DND-41 (cell line): ENCODE results near the gene RGS6.

Source experiments
- ATAC-seq: fragments of 200-7000 bp; cut with Tn5 transposase; 3 replicates; pipeline ENCODE4 v1.9.1; 2021; ENCODE audit warnings: low read depth; ENCODE audit not compliant: insufficient read depth
- DNase-seq: peaks from one replicate; pipeline ENCODE4 v3.0.0-alpha.2; 2020
- H2AFZ ChIP-seq: 2 replicates; pipeline ENCODE4 v1.6.0; 2012; ENCODE audit warnings: low read depth, low read length
- H3K27ac ChIP-seq: 2 replicates; pipeline ENCODE4 v1.5.1; 2012; ENCODE audit warnings: low read length, inconsistent platforms
- H3K27me3 ChIP-seq: fragments of 200-600 bp; sonication (generic); 2 replicates; pipeline ENCODE4 v1.6.0; 2012; ENCODE audit warnings: low read length, mild to moderate bottlenecking, inconsistent platforms; ENCODE audit not compliant: insufficient read depth, poor library complexity
- H3K36me3 ChIP-seq: 2 replicates; pipeline ENCODE4 v1.5.1; 2012; ENCODE audit warnings: low read length, inconsistent platforms; ENCODE audit not compliant: insufficient read depth
- H3K4me1 ChIP-seq: 2 replicates; pipeline ENCODE4 v1.5.1; 2012; ENCODE audit warnings: mild to moderate bottlenecking, low read length; ENCODE audit not compliant: insufficient read depth
- H3K4me2 ChIP-seq: 2 replicates; pipeline ENCODE4 v1.6.0; 2012; ENCODE audit warnings: mild to moderate bottlenecking, moderate library complexity, low read length, inconsistent platforms; ENCODE audit not compliant: insufficient read depth
- H3K4me3 ChIP-seq, 2 experiments: fragments of 200-600 bp in 1 of 2; shearing (Covaris generic) in 1 of 2; 2 replicates each; pipeline ENCODE4 v1.5.1; 2012 to 2016; ENCODE audit warnings: inconsistent platforms in 2 of 2, low read length in 2 of 2, mild to moderate bottlenecking in 2 of 2, low read depth in 1 of 2, moderate library complexity in 1 of 2
- H3K79me2 ChIP-seq: 2 replicates; pipeline ENCODE4 v1.6.0; 2012; ENCODE audit warnings: low read length, inconsistent platforms; ENCODE audit not compliant: insufficient read depth
- H3K9ac ChIP-seq: 2 replicates; pipeline ENCODE4 v1.6.0; 2012; ENCODE audit warnings: low read depth, mild to moderate bottlenecking, inconsistent platforms, low read length, moderate library complexity
- H3K9me3 ChIP-seq: 2 replicates; pipeline ENCODE4 v1.5.1; 2012; ENCODE audit warnings: low read length, moderate library complexity, mild to moderate bottlenecking, inconsistent platforms; ENCODE audit not compliant: insufficient read depth, severe bottlenecking
- H4K20me1 ChIP-seq: 2 replicates; pipeline ENCODE4 v1.6.0; 2012; ENCODE audit warnings: low read length; ENCODE audit not compliant: insufficient read depth
- CTCF ChIP-seq: IDR thresholded peaks from 2 replicates; pipeline ENCODE4 v1.5.1; 2012; ENCODE audit warnings: borderline replicate concordance, low read length, moderate library complexity, mild to moderate bottlenecking; ENCODE audit not compliant: poor library complexity, severe bottlenecking; ENCODE audit errors: extremely low read depth
- EZH2 ChIP-seq: IDR thresholded peaks from 3 replicates; pipeline ENCODE4 v1.6.1; 2012; ENCODE audit warnings: borderline replicate concordance, low read depth, mild to moderate bottlenecking, moderate library complexity, low read length, inconsistent platforms; ENCODE audit not compliant: severe bottlenecking

RGS6 gene

GRCh38 chr14:72464226-72464625 is 532.0 kb downstream of the RGS6 start:
- H3K4me1 ChIP-seq = no peaks in the 10 kb centered on the region
- no peak for ATAC-seq
- H3K4me2 ChIP-seq = no peak overlapping the region
- no peaks in the 10 kb centered on the region for H4K20me1 ChIP-seq
- no peak overlapping the region for H2AFZ ChIP-seq
- no peaks in the 10 kb centered on the region for H3K36me3 ChIP-seq
- no peaks in the 10 kb centered on the region for H3K9me3 ChIP-seq
- H3K9ac ChIP-seq = no peak overlapping the region
- no peak for TF ChIP-seq CTCF
- TF ChIP-seq EZH2 = no peak
- H3K79me2 ChIP-seq = no peaks in the 10 kb centered on the region
- no peak for DNase-seq
- H3K27ac ChIP-seq = no peak overlapping the region
- no peaks in the 10 kb centered on the region for H3K27me3 ChIP-seq
- no peak overlapping the region for H3K4me3 ChIP-seq

- Histone ChIP-seq H3K9me3 (no peaks in the 10 kb centered on the region), H3K79me2 (no peaks in the 10 kb centered on the region), H3K4me3 (no peak overlapping the region), H4K20me1 (no peaks in the 10 kb centered on the region), H3K4me1 (peaks cover 1% of the 10 kb centered on the region), H2AFZ (no peak overlapping the region), H3K27ac (no peak overlapping the region), H3K36me3 (no peaks in the 10 kb centered on the region), H3K9ac (no peak overlapping the region), H3K27me3 (no peaks in the 10 kb centered on the region), H3K4me2 (no peak overlapping the region)
- TF ChIP-seq CTCF (no peak), EZH2 (no peak)
- ATAC-seq (no peak), DNase-seq (no peak)
Observed at GRCh38 chr14:72466325-72466724, 534.1 kb downstream of the RGS6 start.

DNA sequence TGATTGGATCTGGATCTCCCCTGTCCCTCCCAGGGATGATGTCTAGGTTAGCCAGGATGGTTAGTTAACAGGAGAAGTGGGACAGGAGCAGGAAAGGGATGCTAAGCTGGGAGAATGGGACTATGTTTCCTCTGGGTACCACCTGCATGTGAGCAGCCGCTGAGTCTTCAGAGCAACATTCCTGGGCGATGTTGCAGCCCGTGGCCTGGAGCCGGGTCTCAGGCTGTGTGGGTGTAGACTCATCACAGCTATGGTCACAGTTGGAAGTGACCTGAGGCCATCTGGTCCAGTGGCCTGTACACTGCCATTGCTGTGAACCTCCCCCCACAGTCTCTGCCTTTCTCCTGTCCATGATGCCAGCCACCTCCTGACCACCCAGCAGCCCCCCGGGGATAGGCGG is 539.1 kb downstream of the RGS6 start:
- Histone ChIP-seq H3K4me1 (peaks cover 30% of the 10 kb centered on the region), H3K36me3 (no peaks in the 10 kb centered on the region), H3K4me2 (no peak overlapping the region), H3K27ac (no peak overlapping the region), H3K9me3 (no peaks in the 10 kb centered on the region), H3K4me3 (no peak overlapping the region), H4K20me1 (no peaks in the 10 kb centered on the region), H2AFZ (no peak overlapping the region), H3K9ac (no peak overlapping the region), H3K27me3 (no peaks in the 10 kb centered on the region), H3K79me2 (no peaks in the 10 kb centered on the region)
- ATAC-seq (0 out of 3 replicates have a peak, but pooled peaks have one; percentile 19), DNase-seq (no peak)
- no peak for TF ChIP-seq CTCF
- TF ChIP-seq EZH2 = no peak

DNA sequence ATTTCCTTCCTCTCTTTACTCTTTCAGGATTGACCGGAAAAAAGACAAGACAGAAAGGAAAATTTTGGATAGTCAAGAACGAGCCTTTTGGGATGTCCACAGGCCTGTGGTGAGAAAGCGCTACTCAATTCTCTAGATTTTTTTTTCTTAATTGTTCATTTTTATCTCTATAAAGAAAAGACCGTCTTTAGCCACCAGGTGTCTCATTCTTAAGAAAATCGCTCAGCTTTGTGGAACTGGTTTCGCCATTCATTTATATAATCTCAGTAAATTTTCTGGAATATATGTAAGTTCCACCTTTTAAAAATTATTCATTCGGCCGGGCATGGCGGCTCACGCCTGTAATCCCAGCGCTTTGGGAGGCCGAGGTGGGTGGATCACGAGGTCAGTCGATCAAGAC is 540.6 kb downstream of the RGS6 start:
- Histone ChIP-seq H3K4me2 (no peak overlapping the region), H3K9ac (no peak overlapping the region), H3K4me1 (peaks cover 45% of the 10 kb centered on the region), H3K9me3 (no peaks in the 10 kb centered on the region), H3K27me3 (no peaks in the 10 kb centered on the region), H3K36me3 (no peaks in the 10 kb centered on the region), H3K4me3 (no peak overlapping the region), H4K20me1 (no peaks in the 10 kb centered on the region), H2AFZ (no peak overlapping the region), H3K79me2 (no peaks in the 10 kb centered on the region), H3K27ac (peak overlapping the region; percentile 48)
- ATAC-seq = no peak
- DNase-seq = no peak
- TF ChIP-seq EZH2 = no peak
- peak; percentile 35 for TF ChIP-seq CTCF
